Body of pancreas (tissue), 4 donors: ENCODE data around the gene EPS15.

Experiments used
- CTCF ChIP-seq, 7 experiments: fragments of 450-650 bp in 4 of 7; fragments of 200-600 bp in 3 of 7; sonication (generic) in 3 of 7; IDR thresholded peaks; one replicate each; pipeline ENCODE4 v1.5.1; 2016 to 2019; ENCODE audit warnings: antibody characterized with exemption in 7 of 7
- POLR2A ChIP-seq, 3 donors: fragments of 450-650 bp; IDR thresholded peaks; one replicate each; pipeline ENCODE4 v1.6.1; 2016; ENCODE audit warnings: antibody characterized with exemption in 3 of 3, mild to moderate bottlenecking in 2 of 3

- TF ChIP-seq CTCF (IDR thresholded peaks at IDR 0.05) = no peak
- no peak for TF ChIP-seq POLR2A (IDR thresholded peaks at IDR 0.05)
Measured at GRCh38 chr1:51551848-51552296, 32.8 kb upstream of the EPS15 start.
